IPS DF 6.9 (cell line): ENCODE measurements around the gene SLC6A13.

ENCODE experiments used
- DNase-seq: peaks from one replicate; pipeline ENCODE4 v3.0.0-alpha.2; 2013; ENCODE audit warnings: low read depth, low spot score
- H3K27ac ChIP-seq: one replicate; pipeline ENCODE4 v1.5.1; 2013; ENCODE audit warnings: low read length, control low read depth
- H3K27me3 ChIP-seq: 2 replicates; pipeline ENCODE4 v1.6.1; 2013; ENCODE audit warnings: mild to moderate bottlenecking, low read length; ENCODE audit not compliant: control insufficient read depth, insufficient read depth
- H3K36me3 ChIP-seq: 2 replicates; pipeline ENCODE4 v1.6.1; 2013; ENCODE audit warnings: low read length; ENCODE audit not compliant: control insufficient read depth, insufficient read depth
- H3K4me1 ChIP-seq: 2 replicates; pipeline ENCODE4 v1.6.1; 2013; ENCODE audit warnings: low read length; ENCODE audit not compliant: control insufficient read depth, insufficient read depth
- H3K4me3 ChIP-seq: 2 replicates; pipeline ENCODE4 v1.5.1; 2013; ENCODE audit warnings: mild to moderate bottlenecking, low read length
- H3K9me3 ChIP-seq: 2 replicates; pipeline ENCODE4 v1.6.1; 2013; ENCODE audit warnings: low read length, inconsistent platforms; ENCODE audit not compliant: control insufficient read depth, insufficient read depth
- WGBS: extraction: QIAGEN DNeasy Blood & Tissue Kit; methylation state at CpG from one replicate; pipeline ENCODE4 v1.1.7; 2013; ENCODE audit warnings: mixed read lengths, missing lambda C conversion rate; ENCODE audit not compliant: insufficient read length, insufficient coverage; 5-methylcytosine and 5-hydroxymethylcytosine counted together

The SLC6A13 gene

DNA sequence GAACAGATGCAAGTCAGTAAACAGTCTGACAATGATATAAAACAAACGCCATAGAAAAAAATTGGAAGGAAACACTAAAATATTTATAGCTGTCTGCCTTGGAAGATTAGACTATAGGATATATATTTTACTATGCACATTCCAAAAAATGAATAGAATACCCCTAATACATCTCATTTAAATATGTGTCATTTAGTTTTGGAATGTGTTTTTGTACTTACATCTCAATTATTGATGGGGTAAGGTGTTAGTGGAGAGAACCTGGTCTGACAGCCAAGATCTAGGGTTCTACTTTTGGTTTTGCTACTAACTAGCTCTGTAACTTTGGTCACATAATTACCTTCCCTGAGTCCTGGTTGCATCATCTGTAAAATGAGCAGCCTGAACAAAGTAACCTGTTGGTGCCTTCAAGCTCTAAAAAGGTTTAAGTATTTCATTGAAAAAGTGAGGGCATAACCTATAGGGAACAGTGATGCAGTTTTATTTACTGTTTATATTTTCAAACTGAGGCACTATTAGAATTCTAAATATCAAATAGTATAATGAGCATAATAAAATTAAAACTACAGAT, 28.6 kb upstream of the SLC6A13 start:
- peaks cover 2% of the 10 kb centered on the region; the same call in 1 of the 2 replicates for H3K36me3 ChIP-seq
- DNase-seq = no peak
- WGBS = no CpG with 5 or more reads among the region's 1 CpG
- H3K4me3 ChIP-seq = no peak overlapping the region
- no peaks in the 10 kb centered on the region for H3K9me3 ChIP-seq
- H3K27ac ChIP-seq = no peak overlapping the region
- no peaks in the 10 kb centered on the region for H3K27me3 ChIP-seq
- no peaks in the 10 kb centered on the region for H3K4me1 ChIP-seq

DNA sequence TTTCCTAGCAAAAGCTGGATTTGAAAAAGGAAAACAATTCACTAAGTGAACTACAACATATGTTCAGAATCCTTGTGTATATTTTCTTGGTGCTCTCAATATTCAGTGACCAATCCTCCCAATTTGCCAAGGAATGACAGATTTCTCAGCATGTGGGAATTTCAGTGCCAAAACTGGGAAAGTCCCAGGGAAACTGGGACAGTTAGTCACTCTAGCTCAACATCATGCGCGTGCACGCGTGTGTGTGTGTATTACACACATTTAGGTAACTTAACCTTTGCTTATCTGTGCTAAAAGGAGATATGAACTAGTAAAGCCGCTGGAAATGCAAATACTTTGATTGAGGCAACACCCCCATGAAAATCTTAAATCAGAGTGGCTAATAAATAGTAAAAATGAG, 26.1 kb upstream of the SLC6A13 start:
- Histone ChIP-seq H3K4me3 (no peak overlapping the region), H3K9me3 (no peaks in the 10 kb centered on the region), H3K27ac (no peak overlapping the region), H3K4me1 (no peaks in the 10 kb centered on the region), H3K36me3 (peaks cover 6% of the 10 kb centered on the region; the same call in 1 of the 2 replicates), H3K27me3 (no peaks in the 10 kb centered on the region)
- WGBS = no CpG with 5 or more reads among the region's 5 CpGs
- no peak for DNase-seq

DNA sequence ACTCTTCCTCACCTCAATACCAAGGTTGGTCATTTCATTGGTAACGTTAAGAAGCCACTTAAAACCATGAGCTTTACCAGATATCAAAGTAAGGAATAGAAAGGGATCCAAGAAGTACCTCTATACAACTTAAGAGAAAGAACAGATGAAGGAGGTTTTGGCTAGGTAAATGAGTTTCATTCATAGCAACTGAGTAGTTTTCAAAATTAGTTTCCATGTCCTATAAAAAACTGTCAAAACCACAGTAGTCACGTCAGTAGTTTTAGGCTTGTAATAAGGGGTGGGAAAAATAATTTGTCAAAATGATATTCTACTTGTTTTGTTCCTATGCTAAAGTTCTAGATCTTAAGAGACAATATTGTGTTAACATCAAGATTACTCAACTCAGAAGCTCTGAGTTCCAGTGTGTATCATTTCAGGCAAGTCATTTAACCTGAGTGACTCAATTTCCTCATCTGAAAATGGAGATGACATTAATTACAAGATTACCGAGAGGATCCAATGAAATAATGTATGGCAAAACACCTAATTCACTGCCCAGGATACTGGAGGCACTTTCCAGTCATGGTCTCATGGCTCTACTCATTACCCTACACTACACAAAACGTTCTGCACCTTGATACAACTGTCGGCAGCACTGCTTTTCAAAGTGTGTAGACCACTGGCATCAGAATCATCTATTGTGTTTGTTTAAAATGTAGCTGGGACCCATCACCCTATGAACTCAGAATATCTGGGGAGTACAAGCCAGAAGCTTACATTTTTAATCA, 24.1 kb upstream of the SLC6A13 start:
- WGBS = no CpG with 5 or more reads among the region's 5 CpGs
- H3K36me3 ChIP-seq = peaks cover 4% of the 10 kb centered on the region; the same call in 1 of the 2 replicates
- DNase-seq = no peak

DNA sequence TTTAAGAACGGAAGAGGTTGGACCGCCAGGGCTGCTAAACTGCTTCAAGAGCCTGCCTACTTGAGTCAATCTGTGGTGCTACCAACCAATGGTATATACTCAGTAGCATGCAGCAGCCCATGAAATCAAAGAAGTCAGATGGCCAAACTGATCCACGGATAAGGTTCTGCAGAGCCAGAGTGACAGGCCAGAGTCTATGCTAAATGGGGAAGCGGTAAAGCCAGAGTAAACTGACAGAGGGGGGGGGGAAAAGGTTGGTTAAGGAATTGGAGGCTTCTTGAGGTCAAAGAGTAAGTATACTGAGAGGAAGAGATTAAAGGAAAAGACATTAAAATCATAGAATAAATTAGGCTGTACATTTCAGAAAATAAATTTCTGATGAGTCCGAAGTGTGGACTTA, 15.4 kb upstream of the SLC6A13 start:
- no peaks in the 10 kb centered on the region for H3K27me3 ChIP-seq
- no peak overlapping the region for H3K4me3 ChIP-seq
- no peak for DNase-seq
- no peak overlapping the region for H3K27ac ChIP-seq
- no peaks in the 10 kb centered on the region for H3K36me3 ChIP-seq
- H3K9me3 ChIP-seq = no peaks in the 10 kb centered on the region
- H3K4me1 ChIP-seq = no peaks in the 10 kb centered on the region
- no CpG with 5 or more reads among the region's 5 CpGs for WGBS

More for the DNA sequence above, 24.1 kb upstream of the SLC6A13 start:
- Histone ChIP-seq H3K27me3 (no peaks in the 10 kb centered on the region), H3K4me3 (no peak overlapping the region), H3K4me1 (no peaks in the 10 kb centered on the region), H3K27ac (no peak overlapping the region), H3K9me3 (no peaks in the 10 kb centered on the region)

DNA sequence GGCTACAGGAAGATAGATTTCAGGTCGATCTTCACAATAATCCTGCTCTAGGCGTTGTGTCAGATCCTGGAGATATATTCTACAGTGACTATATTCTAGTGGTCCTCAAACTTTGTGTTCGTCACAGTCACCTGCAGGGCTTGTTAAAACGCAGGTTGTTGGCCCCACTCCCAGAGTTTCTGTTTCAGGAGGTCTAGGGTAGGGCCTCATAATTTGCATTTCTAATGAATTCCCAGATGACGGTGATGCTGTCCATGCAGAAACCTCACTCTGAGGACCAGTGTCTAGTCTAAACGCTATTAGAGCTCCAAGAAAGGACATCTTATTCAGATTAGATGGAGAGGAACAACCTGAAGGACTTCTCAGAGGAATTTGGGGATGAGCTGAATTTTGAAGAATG, 13.2 kb upstream of the SLC6A13 start:
- Histone ChIP-seq H3K36me3 (no peaks in the 10 kb centered on the region), H3K4me3 (no peak overlapping the region), H3K9me3 (no peaks in the 10 kb centered on the region), H3K27me3 (no peaks in the 10 kb centered on the region), H3K4me1 (no peaks in the 10 kb centered on the region), H3K27ac (no peak overlapping the region)
- WGBS = no CpG with 5 or more reads among the region's 6 CpGs
- DNase-seq = no peak

DNA sequence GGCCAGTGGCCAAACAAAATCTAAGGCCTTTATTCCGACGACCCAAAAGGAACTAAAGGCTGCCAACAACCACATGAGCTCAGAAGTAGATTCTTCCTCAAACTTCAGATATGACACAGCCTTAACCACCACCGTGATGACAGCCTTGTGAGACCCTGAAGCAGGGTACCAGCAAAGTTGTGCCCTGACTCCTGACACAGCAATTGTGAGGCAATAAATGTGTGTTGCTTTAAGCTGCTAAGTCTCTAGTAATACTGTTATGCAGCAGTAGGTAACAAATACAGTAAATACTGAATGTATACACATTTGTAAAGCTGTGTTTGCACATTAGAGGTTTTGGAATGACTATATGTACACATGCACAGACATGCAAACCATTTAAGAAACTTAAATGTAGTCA, 10.7 kb upstream of the SLC6A13 start:
- no peak overlapping the region for H3K27ac ChIP-seq
- H3K4me1 ChIP-seq = no peaks in the 10 kb centered on the region
- H3K9me3 ChIP-seq = no peaks in the 10 kb centered on the region
- H3K36me3 ChIP-seq = no peaks in the 10 kb centered on the region
- no peaks in the 10 kb centered on the region for H3K27me3 ChIP-seq
- no CpG with 5 or more reads among the region's 3 CpGs for WGBS
- no peak overlapping the region for H3K4me3 ChIP-seq
- no peak for DNase-seq

DNA sequence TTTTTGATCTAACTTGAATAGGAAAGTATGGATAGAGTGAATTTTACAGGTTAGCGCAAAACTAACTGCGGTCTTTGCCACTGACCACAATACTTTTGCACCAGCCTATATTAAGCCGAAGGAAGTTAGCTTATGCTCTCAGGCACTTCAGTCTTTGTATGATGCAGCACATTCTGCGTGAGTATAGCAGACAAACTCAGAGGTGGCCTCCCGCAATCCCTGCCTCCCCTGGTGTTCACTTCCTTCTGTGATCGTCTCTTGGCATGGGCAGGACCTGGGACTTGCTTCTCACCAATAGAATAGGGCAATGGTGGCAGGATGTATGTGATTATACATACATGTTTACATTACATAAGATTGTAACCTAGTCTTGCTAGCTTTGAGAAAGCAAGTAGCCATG, 10.3 kb upstream of the SLC6A13 start:
- WGBS = no CpG with 5 or more reads among the region's 6 CpGs
- no peaks in the 10 kb centered on the region for H3K36me3 ChIP-seq

DNA sequence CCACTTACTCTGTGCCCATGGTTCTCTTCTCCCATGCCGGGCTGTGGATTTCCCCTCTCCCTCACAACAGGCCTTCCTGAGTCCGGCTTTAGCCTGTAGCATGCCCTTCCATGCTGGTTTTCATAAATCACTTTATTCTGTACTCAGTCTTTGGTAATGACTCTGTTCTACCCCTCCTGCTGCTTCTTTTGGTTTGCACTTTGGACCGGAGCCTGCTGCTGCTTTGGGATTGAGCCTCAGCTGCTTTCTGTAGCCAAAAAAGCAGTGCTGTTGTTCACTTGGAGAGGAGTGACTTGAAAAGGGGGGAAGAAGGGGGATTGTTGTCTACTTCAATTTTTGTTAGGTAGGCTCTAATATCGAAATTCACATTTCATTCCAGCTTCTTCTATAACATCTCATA, 8.5 kb upstream of the SLC6A13 start:
- H3K4me3 ChIP-seq = no peak overlapping the region
- no peaks in the 10 kb centered on the region for H3K36me3 ChIP-seq
- no peaks in the 10 kb centered on the region for H3K27me3 ChIP-seq
- no peak overlapping the region for H3K27ac ChIP-seq
- no peaks in the 10 kb centered on the region for H3K9me3 ChIP-seq
- 100% methylated on average over 1 of the region's 4 CpGs for WGBS
- DNase-seq = no peak
- H3K4me1 ChIP-seq = no peaks in the 10 kb centered on the region

More for the DNA sequence above, 10.3 kb upstream of the SLC6A13 start:
- no peaks in the 10 kb centered on the region for H3K27me3 ChIP-seq
- H3K4me1 ChIP-seq = no peaks in the 10 kb centered on the region
- H3K4me3 ChIP-seq = no peak overlapping the region
- H3K27ac ChIP-seq = no peak overlapping the region
- H3K9me3 ChIP-seq = no peaks in the 10 kb centered on the region
- DNase-seq = no peak

DNA sequence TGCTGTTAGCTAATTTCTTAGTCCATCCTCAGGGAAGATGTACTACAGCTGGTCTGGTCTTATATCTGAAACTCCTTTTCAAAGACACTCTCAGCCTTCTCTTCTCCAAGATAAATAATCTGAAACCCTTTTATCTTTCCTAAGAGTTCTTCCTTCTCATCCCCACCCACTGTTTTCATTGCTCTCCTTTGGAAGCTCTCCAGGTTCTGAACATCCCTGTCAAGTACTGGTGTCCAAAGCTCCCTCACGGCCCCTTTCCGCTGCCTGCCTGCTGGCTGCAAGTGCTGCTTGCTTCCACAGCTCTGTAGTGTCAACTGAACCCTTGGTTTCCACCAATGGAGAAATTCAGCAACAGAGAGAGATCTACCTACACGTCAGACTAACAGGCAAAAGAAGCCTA, 6.6 kb upstream of the SLC6A13 start:
- H3K27ac ChIP-seq = no peak overlapping the region
- no peaks in the 10 kb centered on the region for H3K36me3 ChIP-seq
- no peak for DNase-seq
- no peaks in the 10 kb centered on the region for H3K27me3 ChIP-seq
- H3K4me1 ChIP-seq = no peaks in the 10 kb centered on the region
- WGBS = no CpG with 5 or more reads among the region's 3 CpGs
- no peaks in the 10 kb centered on the region for H3K9me3 ChIP-seq
- no peak overlapping the region for H3K4me3 ChIP-seq

DNA sequence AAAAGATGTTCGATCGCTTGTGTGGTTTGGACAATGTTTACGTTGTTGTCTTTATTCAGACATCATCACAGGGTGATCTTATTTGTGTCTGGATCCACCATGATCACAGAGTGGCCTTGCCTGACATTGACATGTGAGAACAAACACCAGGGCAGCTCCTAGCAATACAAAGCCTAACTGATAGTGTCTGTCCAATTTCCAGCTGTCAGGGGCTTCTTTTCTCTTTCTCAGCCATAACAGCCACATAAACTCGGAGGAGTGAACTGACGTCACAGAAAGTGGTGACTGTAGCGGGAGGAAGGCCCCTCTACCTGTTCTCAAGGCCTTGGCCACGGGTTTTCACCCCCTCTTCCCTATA, 5.8 kb upstream of the SLC6A13 start:
- Histone ChIP-seq H3K27me3 (no peaks in the 10 kb centered on the region), H3K27ac (no peak overlapping the region), H3K36me3 (no peaks in the 10 kb centered on the region), H3K4me3 (no peak overlapping the region), H3K9me3 (no peaks in the 10 kb centered on the region), H3K4me1 (no peaks in the 10 kb centered on the region)
- no CpG with 5 or more reads among the region's 7 CpGs for WGBS
- no peak for DNase-seq
